GM12872 (cell line): ENCODE results near the gene NT5C.

Experiments
- TF ChIP-seq, protein P1 (sequence below): IDR thresholded peaks from 3 replicates; pipeline ENCODE4 v1.5.1; 2011; ENCODE audit warnings: low read depth, mild to moderate bottlenecking, low read length, moderate library complexity; ENCODE audit not compliant: insufficient read depth

The NT5C gene

DNA sequence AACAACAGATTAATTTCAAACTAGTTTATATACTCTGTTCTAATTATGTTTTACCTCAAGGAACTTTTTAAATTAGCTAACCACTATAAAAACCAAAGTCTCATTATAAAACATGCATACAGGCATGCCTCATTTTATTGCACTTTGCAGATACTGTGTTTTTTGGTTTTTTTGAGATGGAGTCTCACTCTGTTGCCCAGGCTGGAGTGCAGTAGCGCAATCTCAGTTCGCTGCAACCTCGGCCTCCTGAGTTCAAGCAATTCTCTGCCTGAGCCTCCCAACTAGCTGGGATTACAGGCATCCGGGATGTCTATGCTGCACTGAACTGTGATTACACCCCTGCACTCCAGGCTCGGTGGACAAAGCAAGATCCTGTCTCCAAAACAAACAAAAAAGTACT is 31.5 kb upstream of the NT5C start:
- TF ChIP-seq, protein P1, sequence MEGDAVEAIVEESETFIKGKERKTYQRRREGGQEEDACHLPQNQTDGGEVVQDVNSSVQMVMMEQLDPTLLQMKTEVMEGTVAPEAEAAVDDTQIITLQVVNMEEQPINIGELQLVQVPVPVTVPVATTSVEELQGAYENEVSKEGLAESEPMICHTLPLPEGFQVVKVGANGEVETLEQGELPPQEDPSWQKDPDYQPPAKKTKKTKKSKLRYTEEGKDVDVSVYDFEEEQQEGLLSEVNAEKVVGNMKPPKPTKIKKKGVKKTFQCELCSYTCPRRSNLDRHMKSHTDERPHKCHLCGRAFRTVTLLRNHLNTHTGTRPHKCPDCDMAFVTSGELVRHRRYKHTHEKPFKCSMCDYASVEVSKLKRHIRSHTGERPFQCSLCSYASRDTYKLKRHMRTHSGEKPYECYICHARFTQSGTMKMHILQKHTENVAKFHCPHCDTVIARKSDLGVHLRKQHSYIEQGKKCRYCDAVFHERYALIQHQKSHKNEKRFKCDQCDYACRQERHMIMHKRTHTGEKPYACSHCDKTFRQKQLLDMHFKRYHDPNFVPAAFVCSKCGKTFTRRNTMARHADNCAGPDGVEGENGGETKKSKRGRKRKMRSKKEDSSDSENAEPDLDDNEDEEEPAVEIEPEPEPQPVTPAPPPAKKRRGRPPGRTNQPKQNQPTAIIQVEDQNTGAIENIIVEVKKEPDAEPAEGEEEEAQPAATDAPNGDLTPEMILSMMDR, result no peak

DNA sequence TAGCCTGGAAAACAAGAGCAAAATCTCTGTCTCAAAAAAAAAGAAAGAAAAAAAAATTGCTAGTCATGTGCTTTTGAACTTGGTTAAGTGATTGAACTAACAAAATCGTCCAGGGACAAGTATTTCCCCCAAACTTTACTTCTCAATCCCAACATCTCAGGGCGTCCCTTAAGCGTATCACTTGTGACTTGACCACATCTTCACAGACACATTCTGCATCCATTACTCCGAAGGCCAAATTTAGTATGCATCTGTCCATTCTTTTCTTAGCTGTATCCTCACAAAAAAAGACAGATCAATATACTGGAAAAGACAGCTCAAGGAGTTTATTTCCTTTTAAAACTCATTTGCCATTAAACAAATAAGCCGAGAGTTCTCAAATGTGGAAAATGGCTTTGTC is 28.7 kb upstream of the NT5C start:
- TF ChIP-seq, protein P1, result no peak

DNA sequence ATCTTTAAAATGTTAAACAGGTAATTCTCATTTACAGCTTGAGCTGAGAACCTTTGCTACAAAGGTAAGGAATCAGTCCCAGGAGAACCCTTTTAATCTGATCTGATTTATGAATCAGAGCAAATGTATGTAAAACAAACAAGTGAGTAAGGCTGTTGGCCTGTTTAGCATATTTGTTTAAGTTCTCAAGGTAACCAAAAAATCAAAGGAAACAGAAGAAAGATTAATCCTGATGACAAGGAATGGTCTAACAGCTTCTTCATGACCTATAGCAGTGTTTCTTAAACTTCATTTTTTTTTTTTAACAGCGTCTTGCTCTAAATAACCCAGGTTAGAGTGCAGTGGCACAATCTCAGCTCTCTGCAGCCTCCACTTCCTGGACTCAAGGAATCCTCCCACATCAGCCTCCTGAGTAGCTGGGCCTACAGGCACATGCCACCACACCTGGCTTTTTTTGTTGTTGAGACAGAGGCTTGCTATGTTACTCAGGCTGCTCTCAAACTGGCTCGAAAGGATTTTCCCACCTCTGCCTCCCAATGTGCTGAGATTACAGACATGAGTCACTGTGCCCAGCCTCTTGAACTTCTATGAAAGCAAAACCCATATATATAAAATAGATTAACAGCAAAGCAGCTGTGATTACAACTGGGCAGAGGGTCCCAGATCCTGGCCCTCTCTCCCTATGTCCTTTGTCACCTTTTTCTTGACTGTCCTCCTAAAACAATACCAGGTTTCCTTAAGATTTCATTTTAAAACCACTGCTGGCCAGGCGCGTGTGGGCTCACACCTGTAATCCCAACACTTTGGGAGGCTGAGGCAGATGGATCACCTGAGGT is 27.9 kb upstream of the NT5C start:
- TF ChIP-seq, protein P1, result no peak

DNA sequence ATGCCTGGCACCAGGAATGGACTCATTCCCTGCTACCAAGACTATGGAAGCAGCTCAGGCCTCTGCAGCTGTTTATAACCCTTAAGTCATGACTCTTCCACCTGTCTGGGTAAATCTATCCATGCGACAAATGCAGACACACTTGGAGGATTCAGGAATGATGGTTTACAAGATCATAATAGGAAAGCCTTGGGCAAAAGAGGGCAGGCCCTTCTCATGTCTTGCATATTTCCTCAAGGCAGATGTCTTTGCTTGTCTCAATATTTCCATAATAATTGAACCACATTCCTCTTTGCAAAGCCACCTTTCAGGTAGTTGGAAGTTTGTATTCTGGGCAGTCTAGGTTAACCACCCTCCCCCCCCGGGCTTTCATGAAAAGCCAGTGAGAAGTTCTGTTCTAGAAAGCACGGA is 23.7 kb upstream of the NT5C start:
- TF ChIP-seq, protein P1, result no peak

DNA sequence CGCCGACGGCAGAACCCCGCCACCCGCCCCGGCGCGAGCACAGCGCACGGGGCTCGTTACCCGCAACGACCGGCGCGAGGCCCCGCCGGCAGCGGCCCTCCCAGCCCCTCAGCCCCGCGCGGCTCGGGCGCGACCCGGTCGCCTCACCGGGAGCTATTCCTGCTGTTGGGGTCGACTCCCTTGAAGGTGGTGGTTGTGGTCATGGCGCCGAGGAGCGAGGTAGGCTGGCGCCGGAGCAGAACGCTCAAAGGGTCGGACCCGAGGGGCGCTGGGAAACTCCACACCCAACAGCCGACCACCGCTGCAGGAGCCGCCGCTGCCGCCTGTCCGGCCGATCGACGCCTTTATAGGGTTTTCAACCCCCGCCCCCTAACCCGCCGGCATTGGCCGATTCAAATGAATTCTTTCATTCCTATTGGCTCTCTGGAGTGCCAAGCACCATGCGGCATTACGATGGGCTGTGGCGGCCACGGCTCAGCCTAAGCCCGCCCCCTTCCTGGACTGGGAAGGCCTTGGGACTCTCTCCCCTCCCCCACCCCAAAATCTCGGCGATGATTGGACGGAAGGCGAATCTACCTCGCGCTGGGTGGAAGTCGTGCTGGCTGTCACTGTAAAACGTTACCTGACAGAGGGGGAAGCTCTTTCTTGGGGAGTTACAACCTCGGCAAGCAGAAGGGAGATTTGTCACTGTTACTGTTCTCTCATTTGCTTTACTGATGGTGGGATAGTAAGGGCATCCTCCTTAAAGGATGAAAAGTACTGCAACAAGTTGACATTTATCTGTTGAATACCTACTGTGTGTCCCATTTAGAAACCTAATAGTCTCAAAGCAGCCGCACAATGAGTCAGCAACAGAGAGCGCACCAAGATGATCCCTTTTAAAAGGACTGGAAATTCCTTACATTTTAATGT is 22.9 kb upstream of the NT5C start, which contains the start of gene JPT1:
Gene JPT1, minus strand, starts transcription at position 318 of the 912 bp plus-strand sequence. Its CDS starts 115 bp downstream, at position 203.
- TF ChIP-seq, protein P1, result no peak

DNA sequence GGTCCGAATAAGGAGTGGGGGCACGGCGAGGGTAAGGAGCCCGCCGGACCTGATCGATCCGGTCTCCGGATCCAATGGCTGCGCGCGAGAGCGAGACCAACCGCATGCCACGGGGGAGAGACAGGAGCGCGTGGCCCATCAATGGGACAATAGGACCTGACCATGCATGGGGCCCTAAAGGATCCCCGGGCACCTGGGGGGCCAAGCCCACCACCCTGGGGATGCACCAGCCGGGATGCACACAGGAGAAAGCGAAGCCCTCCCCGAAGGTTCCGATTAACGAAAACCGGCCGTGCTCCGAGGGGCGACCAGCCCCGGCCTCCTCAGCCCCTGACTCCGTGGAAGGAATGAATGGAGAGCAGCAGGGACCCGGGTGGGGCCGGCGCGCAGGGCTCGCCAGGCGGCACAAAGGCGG is 22.2 kb upstream of the NT5C start:
- TF ChIP-seq, protein P1, result no peak
